Measurements from ENCODE around the gene TUBB4A. TPM values are rescaled to one million over a fixed set of nuclear protein-coding genes. Genes with fewer than 3 reads are reported as not detected.

TUBB4A gene
- total and polyA plus RNA-seq, 9 of the 15 experiments (the other 6 are each of a cell fraction or from before 2014, with no cell fraction given) = 0.14 to 7.0 (median 0.75) TPM

DNA sequence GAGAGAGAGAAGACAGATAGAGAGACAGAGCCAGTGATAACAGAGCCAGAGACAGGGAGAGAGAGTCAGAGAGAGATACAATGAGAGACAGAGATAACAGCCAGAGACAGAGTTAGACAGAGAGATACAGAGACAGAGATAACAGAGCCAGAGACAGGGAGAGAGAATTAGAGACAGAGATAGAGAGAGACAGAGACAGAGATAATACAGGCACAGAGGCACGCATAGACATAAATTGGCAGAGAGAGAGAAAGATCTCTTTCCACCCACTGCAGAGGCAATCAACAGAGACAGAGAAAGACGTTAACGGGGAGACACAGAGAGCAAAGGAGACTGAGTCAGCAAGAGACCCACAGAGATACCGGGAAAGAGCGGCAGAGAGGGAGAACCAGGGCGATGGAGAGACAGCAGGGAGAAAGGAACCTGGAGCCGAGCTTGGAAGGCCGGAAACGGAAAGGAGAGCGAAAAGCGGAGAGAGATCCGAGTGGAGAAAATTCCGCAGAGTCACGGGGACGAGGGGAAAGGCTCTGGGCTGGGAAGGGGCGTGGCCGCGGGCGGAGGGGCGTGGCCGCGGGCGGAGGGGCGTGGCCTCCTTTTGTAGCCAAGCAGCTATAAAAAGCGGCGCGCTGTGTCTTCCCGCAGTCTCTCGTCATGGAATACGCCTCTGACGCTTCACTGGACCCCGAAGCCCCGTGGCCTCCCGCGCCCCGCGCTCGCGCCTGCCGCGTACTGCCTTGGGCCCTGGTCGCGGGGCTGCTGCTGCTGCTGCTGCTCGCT, 28.5 kb upstream of the TUBB4A start, which contains the start of gene TNFSF9 (continued):
- TF ChIP-seq, protein P1, sequence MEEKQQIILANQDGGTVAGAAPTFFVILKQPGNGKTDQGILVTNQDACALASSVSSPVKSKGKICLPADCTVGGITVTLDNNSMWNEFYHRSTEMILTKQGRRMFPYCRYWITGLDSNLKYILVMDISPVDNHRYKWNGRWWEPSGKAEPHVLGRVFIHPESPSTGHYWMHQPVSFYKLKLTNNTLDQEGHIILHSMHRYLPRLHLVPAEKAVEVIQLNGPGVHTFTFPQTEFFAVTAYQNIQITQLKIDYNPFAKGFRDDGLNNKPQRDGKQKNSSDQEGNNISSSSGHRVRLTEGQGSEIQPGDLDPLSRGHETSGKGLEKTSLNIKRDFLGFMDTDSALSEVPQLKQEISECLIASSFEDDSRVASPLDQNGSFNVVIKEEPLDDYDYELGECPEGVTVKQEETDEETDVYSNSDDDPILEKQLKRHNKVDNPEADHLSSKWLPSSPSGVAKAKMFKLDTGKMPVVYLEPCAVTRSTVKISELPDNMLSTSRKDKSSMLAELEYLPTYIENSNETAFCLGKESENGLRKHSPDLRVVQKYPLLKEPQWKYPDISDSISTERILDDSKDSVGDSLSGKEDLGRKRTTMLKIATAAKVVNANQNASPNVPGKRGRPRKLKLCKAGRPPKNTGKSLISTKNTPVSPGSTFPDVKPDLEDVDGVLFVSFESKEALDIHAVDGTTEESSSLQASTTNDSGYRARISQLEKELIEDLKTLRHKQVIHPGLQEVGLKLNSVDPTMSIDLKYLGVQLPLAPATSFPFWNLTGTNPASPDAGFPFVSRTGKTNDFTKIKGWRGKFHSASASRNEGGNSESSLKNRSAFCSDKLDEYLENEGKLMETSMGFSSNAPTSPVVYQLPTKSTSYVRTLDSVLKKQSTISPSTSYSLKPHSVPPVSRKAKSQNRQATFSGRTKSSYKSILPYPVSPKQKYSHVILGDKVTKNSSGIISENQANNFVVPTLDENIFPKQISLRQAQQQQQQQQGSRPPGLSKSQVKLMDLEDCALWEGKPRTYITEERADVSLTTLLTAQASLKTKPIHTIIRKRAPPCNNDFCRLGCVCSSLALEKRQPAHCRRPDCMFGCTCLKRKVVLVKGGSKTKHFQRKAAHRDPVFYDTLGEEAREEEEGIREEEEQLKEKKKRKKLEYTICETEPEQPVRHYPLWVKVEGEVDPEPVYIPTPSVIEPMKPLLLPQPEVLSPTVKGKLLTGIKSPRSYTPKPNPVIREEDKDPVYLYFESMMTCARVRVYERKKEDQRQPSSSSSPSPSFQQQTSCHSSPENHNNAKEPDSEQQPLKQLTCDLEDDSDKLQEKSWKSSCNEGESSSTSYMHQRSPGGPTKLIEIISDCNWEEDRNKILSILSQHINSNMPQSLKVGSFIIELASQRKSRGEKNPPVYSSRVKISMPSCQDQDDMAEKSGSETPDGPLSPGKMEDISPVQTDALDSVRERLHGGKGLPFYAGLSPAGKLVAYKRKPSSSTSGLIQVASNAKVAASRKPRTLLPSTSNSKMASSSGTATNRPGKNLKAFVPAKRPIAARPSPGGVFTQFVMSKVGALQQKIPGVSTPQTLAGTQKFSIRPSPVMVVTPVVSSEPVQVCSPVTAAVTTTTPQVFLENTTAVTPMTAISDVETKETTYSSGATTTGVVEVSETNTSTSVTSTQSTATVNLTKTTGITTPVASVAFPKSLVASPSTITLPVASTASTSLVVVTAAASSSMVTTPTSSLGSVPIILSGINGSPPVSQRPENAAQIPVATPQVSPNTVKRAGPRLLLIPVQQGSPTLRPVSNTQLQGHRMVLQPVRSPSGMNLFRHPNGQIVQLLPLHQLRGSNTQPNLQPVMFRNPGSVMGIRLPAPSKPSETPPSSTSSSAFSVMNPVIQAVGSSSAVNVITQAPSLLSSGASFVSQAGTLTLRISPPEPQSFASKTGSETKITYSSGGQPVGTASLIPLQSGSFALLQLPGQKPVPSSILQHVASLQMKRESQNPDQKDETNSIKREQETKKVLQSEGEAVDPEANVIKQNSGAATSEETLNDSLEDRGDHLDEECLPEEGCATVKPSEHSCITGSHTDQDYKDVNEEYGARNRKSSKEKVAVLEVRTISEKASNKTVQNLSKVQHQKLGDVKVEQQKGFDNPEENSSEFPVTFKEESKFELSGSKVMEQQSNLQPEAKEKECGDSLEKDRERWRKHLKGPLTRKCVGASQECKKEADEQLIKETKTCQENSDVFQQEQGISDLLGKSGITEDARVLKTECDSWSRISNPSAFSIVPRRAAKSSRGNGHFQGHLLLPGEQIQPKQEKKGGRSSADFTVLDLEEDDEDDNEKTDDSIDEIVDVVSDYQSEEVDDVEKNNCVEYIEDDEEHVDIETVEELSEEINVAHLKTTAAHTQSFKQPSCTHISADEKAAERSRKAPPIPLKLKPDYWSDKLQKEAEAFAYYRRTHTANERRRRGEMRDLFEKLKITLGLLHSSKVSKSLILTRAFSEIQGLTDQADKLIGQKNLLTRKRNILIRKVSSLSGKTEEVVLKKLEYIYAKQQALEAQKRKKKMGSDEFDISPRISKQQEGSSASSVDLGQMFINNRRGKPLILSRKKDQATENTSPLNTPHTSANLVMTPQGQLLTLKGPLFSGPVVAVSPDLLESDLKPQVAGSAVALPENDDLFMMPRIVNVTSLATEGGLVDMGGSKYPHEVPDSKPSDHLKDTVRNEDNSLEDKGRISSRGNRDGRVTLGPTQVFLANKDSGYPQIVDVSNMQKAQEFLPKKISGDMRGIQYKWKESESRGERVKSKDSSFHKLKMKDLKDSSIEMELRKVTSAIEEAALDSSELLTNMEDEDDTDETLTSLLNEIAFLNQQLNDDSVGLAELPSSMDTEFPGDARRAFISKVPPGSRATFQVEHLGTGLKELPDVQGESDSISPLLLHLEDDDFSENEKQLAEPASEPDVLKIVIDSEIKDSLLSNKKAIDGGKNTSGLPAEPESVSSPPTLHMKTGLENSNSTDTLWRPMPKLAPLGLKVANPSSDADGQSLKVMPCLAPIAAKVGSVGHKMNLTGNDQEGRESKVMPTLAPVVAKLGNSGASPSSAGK (IDR thresholded peaks at IDR 0.05) = no peak
- TF ChIP-seq CREBBP (IDR thresholded peaks at IDR 0.05; ENCODE audit: low read depth, low read length) (no peak), ZBED1 (IDR thresholded peaks at IDR 0.05) (0 out of 2 replicates have a peak, but pooled peaks have one; percentile 26), ZNF668 (CRISPR knock-in tag; IDR thresholded peaks at IDR 0.05) (no peak), TCF7 (IDR thresholded peaks at IDR 0.05; ENCODE audit: borderline replicate concordance) (no peak), XRCC4 (IDR thresholded peaks at IDR 0.05; ENCODE audit: extremely low read depth, insufficient read depth, insufficient read length) (no peak), SP1 (CRISPR knock-in tag; IDR thresholded peaks at IDR 0.05) (peak; percentile 85), RAD21 (CRISPR knock-in tag; conservative IDR thresholded peaks at IDR 0.05 in 1 of 2, IDR thresholded peaks at IDR 0.05 in 1 of 2) (no peak), ZNF197 (CRISPR knock-in tag; IDR thresholded peaks at IDR 0.05; ENCODE audit: low read depth) (no peak), ELF1 (tag; IDR thresholded peaks at IDR 0.05) (no peak), GTF2A2 (tag; IDR thresholded peaks at IDR 0.05) (peak; percentile 88), MAFG (tag; conservative IDR thresholded peaks at IDR 0.05) (peak; percentile 88), HNRNPLL (IDR thresholded peaks at IDR 0.05; ENCODE audit: low read depth, low read length, poor library complexity, severe bottlenecking) (peak; percentile 63), TCFL5 (CRISPR knock-in tag; conservative IDR thresholded peaks at IDR 0.05) (no peak), ZKSCAN8 (CRISPR knock-in tag; IDR thresholded peaks at IDR 0.05) (no peak)
- TF ChIP-seq, protein P2, sequence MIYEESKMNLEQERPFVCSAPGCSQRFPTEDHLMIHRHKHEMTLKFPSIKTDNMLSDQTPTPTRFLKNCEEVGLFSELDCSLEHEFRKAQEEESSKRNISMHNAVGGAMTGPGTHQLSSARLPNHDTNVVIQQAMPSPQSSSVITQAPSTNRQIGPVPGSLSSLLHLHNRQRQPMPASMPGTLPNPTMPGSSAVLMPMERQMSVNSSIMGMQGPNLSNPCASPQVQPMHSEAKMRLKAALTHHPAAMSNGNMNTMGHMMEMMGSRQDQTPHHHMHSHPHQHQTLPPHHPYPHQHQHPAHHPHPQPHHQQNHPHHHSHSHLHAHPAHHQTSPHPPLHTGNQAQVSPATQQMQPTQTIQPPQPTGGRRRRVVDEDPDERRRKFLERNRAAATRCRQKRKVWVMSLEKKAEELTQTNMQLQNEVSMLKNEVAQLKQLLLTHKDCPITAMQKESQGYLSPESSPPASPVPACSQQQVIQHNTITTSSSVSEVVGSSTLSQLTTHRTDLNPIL (CRISPR knock-in tag; IDR thresholded peaks at IDR 0.05) = no peak
